Neutrophil (primary cell): ENCODE data around the gene MTG2.

Experiments
- H3K27ac ChIP-seq: fragments of 200-600 bp; sonication (generic); 2 replicates; pipeline ENCODE4 v1.5.1; 2016; ENCODE audit warnings: mild to moderate bottlenecking, moderate library complexity
- H3K27me3 ChIP-seq: fragments of 200-600 bp; sonication (generic); 2 replicates; pipeline ENCODE4 v1.6.0; 2016; ENCODE audit warnings: mild to moderate bottlenecking
- H3K36me3 ChIP-seq: fragments of 200-600 bp; sonication (generic); 2 replicates; pipeline ENCODE4 v1.5.1; 2017
- H3K4me1 ChIP-seq, 2 experiments: fragments of 200-600 bp in 1 of 2; sonication (generic) in 1 of 2; 1 replicate in 1 of 2; 2 replicates in 1 of 2; pipeline versions ENCODE4 v1.5.1 to v1.6.1; 2013 to 2016; ENCODE audit warnings: low read depth in 1 of 2, low read length in 1 of 2, mild to moderate bottlenecking in 1 of 2, moderate library complexity in 1 of 2; ENCODE audit not compliant: control insufficient read depth in 1 of 2, insufficient read depth in 1 of 2
- H3K4me3 ChIP-seq, 2 experiments: fragments of 200-600 bp in 1 of 2; sonication (generic) in 1 of 2; 1 replicate in 1 of 2; 2 replicates in 1 of 2; pipeline ENCODE4 v1.5.1; 2013 to 2016; ENCODE audit warnings: low read depth in 1 of 2, low read length in 1 of 2, mild to moderate bottlenecking in 1 of 2, moderate library complexity in 1 of 2
- H3K9me3 ChIP-seq: fragments of 200-600 bp; sonication (generic); 2 replicates; pipeline ENCODE4 v1.5.1; 2016
- TF ChIP-seq, protein P1 (sequence below): fragments of 200-600 bp; sonication (generic); IDR thresholded peaks from 2 replicates; pipeline ENCODE4 v1.5.1; 2016; ENCODE audit warnings: antibody characterized with exemption

The MTG2 gene

DNA sequence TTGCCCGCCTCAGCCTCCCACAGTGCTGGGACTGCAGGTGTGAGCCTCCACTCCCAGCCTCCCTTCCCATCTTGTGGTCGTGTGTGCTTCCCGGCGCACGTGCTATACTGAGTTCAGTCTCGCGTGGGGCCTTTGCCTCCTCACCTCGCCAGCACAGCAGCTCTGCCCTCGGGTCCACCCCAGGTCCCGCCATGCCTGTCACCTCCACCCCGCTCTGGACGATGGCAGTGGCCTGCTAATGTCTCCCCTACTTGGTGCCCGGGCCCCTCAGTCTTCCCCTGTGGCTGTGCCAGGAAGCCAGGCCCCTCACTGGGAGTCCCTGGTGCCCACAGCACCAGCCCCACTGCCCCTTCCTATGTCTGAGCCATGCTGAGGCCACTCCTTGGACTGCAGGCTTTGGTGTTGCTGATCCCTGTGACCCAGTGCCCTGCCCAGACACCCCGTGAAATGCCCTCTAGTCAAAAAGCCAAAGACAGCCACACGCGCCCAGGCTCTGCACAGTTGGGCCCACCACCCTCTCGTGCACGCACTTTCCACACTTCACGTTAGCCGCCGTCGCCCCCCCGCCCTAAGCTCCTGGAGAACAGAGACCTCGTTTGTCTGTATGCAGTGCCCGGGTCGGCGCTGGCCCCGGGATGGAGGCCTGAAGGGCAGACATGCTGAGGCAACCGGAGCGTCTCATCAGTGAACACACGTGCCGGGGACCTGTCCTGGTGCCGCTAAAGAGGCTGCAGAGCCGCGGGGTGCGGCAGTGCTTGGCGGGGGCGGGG lies 23.0 kb downstream of the MTG2 start:
- TF ChIP-seq, protein P1, sequence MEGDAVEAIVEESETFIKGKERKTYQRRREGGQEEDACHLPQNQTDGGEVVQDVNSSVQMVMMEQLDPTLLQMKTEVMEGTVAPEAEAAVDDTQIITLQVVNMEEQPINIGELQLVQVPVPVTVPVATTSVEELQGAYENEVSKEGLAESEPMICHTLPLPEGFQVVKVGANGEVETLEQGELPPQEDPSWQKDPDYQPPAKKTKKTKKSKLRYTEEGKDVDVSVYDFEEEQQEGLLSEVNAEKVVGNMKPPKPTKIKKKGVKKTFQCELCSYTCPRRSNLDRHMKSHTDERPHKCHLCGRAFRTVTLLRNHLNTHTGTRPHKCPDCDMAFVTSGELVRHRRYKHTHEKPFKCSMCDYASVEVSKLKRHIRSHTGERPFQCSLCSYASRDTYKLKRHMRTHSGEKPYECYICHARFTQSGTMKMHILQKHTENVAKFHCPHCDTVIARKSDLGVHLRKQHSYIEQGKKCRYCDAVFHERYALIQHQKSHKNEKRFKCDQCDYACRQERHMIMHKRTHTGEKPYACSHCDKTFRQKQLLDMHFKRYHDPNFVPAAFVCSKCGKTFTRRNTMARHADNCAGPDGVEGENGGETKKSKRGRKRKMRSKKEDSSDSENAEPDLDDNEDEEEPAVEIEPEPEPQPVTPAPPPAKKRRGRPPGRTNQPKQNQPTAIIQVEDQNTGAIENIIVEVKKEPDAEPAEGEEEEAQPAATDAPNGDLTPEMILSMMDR = no peak

DNA sequence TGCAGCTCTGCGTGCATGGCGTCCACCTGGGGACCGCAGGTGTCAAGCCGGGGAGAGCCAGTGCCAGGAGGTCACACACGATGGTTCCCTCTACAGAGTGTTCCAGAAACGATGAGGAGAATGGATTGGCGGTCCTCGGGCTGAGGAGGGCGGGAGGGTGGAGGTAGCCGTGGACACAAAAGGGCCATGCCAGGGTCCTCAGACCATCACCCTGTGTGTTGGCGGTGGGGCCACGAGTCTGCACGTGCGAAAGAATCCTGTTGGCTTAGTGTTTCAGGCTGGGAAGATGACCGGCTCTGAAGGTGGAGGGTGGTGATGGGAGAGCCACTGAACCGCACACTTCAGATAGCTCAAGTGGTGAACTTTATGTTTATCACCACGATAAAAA lies 23.6 kb downstream of the MTG2 start:
- TF ChIP-seq, protein P1 = no peak
- Histone ChIP-seq H3K36me3 (peaks cover 56% of the 10 kb centered on the region), H3K9me3 (no peaks in the 10 kb centered on the region), H3K4me3 (no peak overlapping the region), H3K4me1 (no peaks in the 10 kb centered on the region), H3K27me3 (peaks cover 21% of the 10 kb centered on the region), H3K27ac (no peak overlapping the region)

More for the DNA sequence above, 23.0 kb downstream of the MTG2 start:
- H3K36me3 ChIP-seq = peaks cover 62% of the 10 kb centered on the region
- H3K27ac ChIP-seq = no peak overlapping the region
- no peaks in the 10 kb centered on the region for H3K4me1 ChIP-seq
- no peak overlapping the region for H3K4me3 ChIP-seq
- H3K9me3 ChIP-seq = no peaks in the 10 kb centered on the region
- peaks cover 15% of the 10 kb centered on the region for H3K27me3 ChIP-seq

DNA sequence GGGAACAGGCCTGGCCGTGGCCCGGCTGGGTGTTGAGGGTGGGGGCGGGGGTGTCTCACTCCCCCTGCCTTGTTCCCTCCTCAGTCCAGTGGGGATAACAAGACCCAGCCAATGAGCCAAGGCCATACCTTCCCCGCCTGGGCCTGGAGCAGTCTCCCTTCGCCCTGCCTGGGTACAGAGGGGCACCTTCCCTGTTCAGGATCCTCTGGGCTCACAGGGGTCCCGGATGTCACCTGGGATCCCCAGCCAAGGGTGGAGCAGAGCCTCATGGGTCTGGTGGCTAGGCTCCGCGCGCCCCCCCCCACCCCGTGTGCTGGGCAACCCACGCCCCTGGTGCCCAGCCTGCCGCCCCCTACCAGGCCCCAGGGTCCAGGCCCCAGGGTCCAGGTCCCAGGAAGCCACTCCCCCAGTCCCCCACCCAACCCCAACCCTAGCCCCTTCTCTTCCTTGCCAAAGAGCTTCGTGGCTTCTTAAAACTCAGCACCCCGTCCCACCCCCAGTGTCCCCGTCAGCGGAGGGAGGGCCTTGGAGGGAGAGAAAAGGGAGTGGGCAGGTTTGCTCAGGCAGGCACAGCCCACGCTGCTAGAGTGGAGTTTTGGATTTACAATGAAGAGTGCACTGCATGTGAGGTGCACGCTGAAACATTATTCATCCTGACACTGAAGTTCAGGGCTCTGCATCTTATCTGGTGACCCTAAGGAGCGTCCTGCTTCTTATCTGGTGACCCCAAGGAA lies 25.4 kb downstream of the MTG2 start:
- Histone ChIP-seq H3K4me1 (no peaks in the 10 kb centered on the region), H3K9me3 (no peaks in the 10 kb centered on the region), H3K27ac (no peak overlapping the region), H3K36me3 (peaks cover 38% of the 10 kb centered on the region), H3K4me3 (no peak overlapping the region), H3K27me3 (peaks cover 34% of the 10 kb centered on the region)
- TF ChIP-seq, protein P1 = no peak

DNA sequence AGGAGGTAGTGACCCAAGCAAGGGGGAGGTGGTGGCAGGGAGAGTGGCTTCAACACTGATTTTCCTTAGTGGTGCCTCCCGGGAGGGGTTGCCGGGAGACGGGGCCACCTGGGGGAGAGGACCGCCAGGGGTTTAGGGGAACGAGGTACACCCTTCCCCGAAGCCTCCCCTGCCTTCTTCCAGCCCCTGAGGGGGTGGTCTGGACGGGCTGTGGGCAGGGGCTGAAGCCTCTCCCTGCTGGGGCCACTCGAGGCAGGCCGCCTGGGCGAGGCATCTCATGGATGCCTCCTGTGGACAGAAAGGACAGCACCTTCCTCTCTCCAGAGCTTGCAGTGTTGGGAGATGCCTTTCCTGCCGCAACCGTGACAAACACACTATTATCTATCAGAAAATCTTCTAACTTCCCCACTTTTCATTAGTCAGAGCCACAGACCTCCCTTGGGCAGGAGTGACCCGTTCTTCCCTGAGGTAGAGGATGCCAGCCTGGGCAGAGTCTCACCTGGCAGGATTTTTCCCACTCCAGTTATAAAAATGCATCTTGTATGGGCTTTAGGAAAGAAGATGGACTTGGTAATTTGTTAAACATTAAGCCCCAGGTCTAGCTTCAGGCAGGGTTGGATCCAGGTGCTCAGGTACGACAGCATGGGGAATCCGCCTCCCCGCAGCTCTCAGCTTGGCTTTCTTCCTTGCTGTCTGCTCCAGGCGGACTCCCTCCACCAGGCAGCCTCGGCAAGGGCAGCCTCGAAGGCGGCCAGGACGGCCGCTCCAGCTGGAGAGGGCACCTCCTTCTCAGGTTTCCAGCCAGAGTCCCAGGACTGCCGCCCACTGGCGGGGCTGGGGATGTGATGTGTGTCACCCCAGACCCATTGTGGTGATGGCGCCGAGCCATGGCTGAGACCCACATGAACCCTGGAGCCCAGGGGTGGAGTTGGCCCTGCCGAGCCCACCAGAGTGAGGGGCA lies 26.2 kb downstream of the MTG2 start:
- Histone ChIP-seq H3K9me3 (no peaks in the 10 kb centered on the region), H3K27me3 (peaks cover 38% of the 10 kb centered on the region), H3K4me3 (no peak overlapping the region)

More for the DNA sequence above, 26.2 kb downstream of the MTG2 start:
- Histone ChIP-seq H3K36me3 (peaks cover 29% of the 10 kb centered on the region), H3K27ac (no peak overlapping the region), H3K4me1 (no peaks in the 10 kb centered on the region)
- TF ChIP-seq, protein P1 = no peak
